Hepatocyte (in vitro differentiated cells): ENCODE data around the gene CDK7. TPM values are rescaled to one million over a fixed set of nuclear protein-coding genes. Genes with fewer than 3 reads are reported as not detected.

ENCODE experiments used
- DNase-seq: peaks from one replicate; pipeline ENCODE4 v3.0.0-alpha.2; 2016; ENCODE audit warnings: low spot score
- H2AFZ ChIP-seq: fragments of 200-600 bp; sonication (generic); 2 replicates; pipeline ENCODE4 v1.6.0; 2016; ENCODE audit warnings: antibody characterized with exemption, mild to moderate bottlenecking
- H3K27ac ChIP-seq: fragments of 200-600 bp; sonication (generic); 2 replicates; pipeline ENCODE4 v1.5.1; 2016; ENCODE audit warnings: mild to moderate bottlenecking
- H3K27me3 ChIP-seq: fragments of 200-600 bp; sonication (generic); 2 replicates; pipeline ENCODE4 v1.6.1; 2016
- H3K36me3 ChIP-seq: fragments of 200-600 bp; sonication (generic); replicated peaks from 2 replicates; pipeline ENCODE4 v1.5.1; 2016; ENCODE audit warnings: low read depth; ENCODE audit not compliant: insufficient read depth
- H3K4me1 ChIP-seq: fragments of 200-600 bp; sonication (generic); 2 replicates; pipeline ENCODE4 v1.5.1; 2016; ENCODE audit warnings: mild to moderate bottlenecking, moderate library complexity; ENCODE audit not compliant: insufficient read depth
- H3K4me2 ChIP-seq: fragments of 200-600 bp; sonication (generic); 2 replicates; pipeline ENCODE4 v1.6.0; 2016
- H3K4me3 ChIP-seq: fragments of 200-600 bp; sonication (generic); 2 replicates; pipeline ENCODE4 v1.5.1; 2016; ENCODE audit warnings: mild to moderate bottlenecking
- H3K79me2 ChIP-seq: fragments of 200-600 bp; sonication (generic); 2 replicates; pipeline ENCODE4 v1.6.0; 2017; ENCODE audit warnings: mild to moderate bottlenecking
- H3K9me2 ChIP-seq: fragments of 200-600 bp; sonication (generic); replicated peaks from 2 replicates; pipeline ENCODE4 v1.6.0; 2017; ENCODE audit warnings: mild to moderate bottlenecking; ENCODE audit not compliant: insufficient read depth
- H3K9me3 ChIP-seq: fragments of 200-600 bp; sonication (generic); 2 replicates; pipeline ENCODE4 v1.5.1; 2016; ENCODE audit warnings: low read depth, mild to moderate bottlenecking
- H4K20me1 ChIP-seq: fragments of 200-600 bp; sonication (generic); 2 replicates; pipeline ENCODE4 v1.6.0; 2016; ENCODE audit warnings: mild to moderate bottlenecking; ENCODE audit not compliant: insufficient read depth, poor library complexity, severe bottlenecking
- CTCF ChIP-seq: fragments of 200-600 bp; sonication (generic); IDR thresholded peaks from 2 replicates; pipeline ENCODE4 v1.5.1; 2016; ENCODE audit warnings: antibody characterized with exemption, mild to moderate bottlenecking; ENCODE audit not compliant: poor library complexity
- EZH2 ChIP-seq: fragments of 200-600 bp; sonication (generic); IDR thresholded peaks from 2 replicates; pipeline ENCODE4 v1.6.1; 2016; ENCODE audit warnings: antibody characterized with exemption, mild to moderate bottlenecking, borderline replicate concordance
- EZH2phosphoT487 ChIP-seq: fragments of 200-600 bp; sonication (generic); IDR thresholded peaks from one replicate; pipeline ENCODE4 v1.6.1; 2018; ENCODE audit warnings: antibody characterized with exemption, mild to moderate bottlenecking, low read depth, moderate library complexity; ENCODE audit not compliant: unreplicated experiment, severe bottlenecking
- WGBS: methylation state at CpG from one replicate; pipeline ENCODE4 v1.1.6; 2016; ENCODE audit warnings: low lambda C conversion rate; ENCODE audit errors: missing lambda C conversion rate; 5-methylcytosine and 5-hydroxymethylcytosine counted together
- polyA plus RNA-seq: library from polyadenylated mRNA; unstranded; fragments of >200 nt; fragmentation: Nextera tagmentation; extraction: Ambion mirVana; gene quantifications from 2 replicates; pipeline ENCODE4 v1.2.1, GENCODE V29; 2016
- total RNA-seq: library from RNA; depleted of rRNA; stranded (reverse); fragments of >200 nt; gene quantifications from 2 replicates; pipeline ENCODE4 v1.2.3, GENCODE V29; 2014

CDK7 gene
- total and polyA plus RNA-seq, 2 experiments from 2014 or later = 36.4 to 41.1 TPM

- Histone ChIP-seq H3K4me1 (no peaks in the 10 kb centered on the region), H3K27me3 (no peaks in the 10 kb centered on the region), H3K9me3 (no peaks in the 10 kb centered on the region), H3K27ac (no peak overlapping the region), H3K36me3 (no peaks in the 10 kb centered on the region), H3K9me2 (no peaks in the 10 kb centered on the region), H3K4me3 (no peak overlapping the region), H4K20me1 (no peaks in the 10 kb centered on the region), H2AFZ (no peak overlapping the region), H3K4me2 (no peak overlapping the region), H3K79me2 (no peaks in the 10 kb centered on the region)
- TF ChIP-seq EZH2phosphoT487 (no peak), CTCF (no peak)
- WGBS = 95% methylated on average over 5 of the region's 5 CpGs
- no peak for DNase-seq
These were observed 74.7 kb downstream of the CDK7 start for GRCh38 chr5:69309380-69309779.

GRCh38 chr5:69312459-69313160 is 77.9 kb downstream of the CDK7 start:
- 43% methylated on average over 5 of the region's 5 CpGs for whole genome bisulfite sequencing
- Histone ChIP-seq H3K27me3 (no peaks in the 10 kb centered on the region), H4K20me1 (no peaks in the 10 kb centered on the region), H3K79me2 (no peaks in the 10 kb centered on the region), H3K4me1 (no peaks in the 10 kb centered on the region), H2AFZ (no peak overlapping the region), H3K4me3 (no peak overlapping the region), H3K36me3 (no peaks in the 10 kb centered on the region), H3K27ac (no peak overlapping the region), H3K9me2 (no peaks in the 10 kb centered on the region), H3K4me2 (no peak overlapping the region), H3K9me3 (no peaks in the 10 kb centered on the region)
- TF ChIP-seq CTCF (no peak), EZH2phosphoT487 (no peak), EZH2 (no peak)
- no peak for DNase-seq

- Histone ChIP-seq H3K4me2 (no peak overlapping the region), H3K4me1 (no peaks in the 10 kb centered on the region), H3K36me3 (no peaks in the 10 kb centered on the region), H4K20me1 (no peaks in the 10 kb centered on the region), H3K9me3 (no peaks in the 10 kb centered on the region), H3K79me2 (no peaks in the 10 kb centered on the region), H2AFZ (no peak overlapping the region), H3K27ac (no peak overlapping the region), H3K4me3 (no peak overlapping the region), H3K27me3 (no peaks in the 10 kb centered on the region), H3K9me2 (no peaks in the 10 kb centered on the region)
- no peak for DNase-seq
- no peak for TF ChIP-seq EZH2phosphoT487
- TF ChIP-seq EZH2 = no peak
- TF ChIP-seq CTCF = no peak
- 94% methylated on average over 9 of the region's 9 CpGs for WGBS
These were observed 78.7 kb downstream of the CDK7 start for GRCh38 chr5:69313428-69313827.
